Activated CD4-positive, alpha-beta T cell treated with anti-CD3 and anti-CD28 coated beads, Interleukin-2, Interleukin-4, amounts not matched to agents 100 ng/mL and 50 ng/mL, durations not matched to agents 16 hours and 8 hours (primary cell): ENCODE data around the gene ITIH6.
"Not testable (repeated sequence)": the region's sequence is repeated elsewhere in the genome, so short reads cannot be mapped to it uniquely, and the experiment has no call there.

Experiments used
- DNase-seq: peaks from one replicate; pipeline ENCODE4 v3.0.0-alpha.2; 2020; ENCODE audit warnings: low spot score

Gene ITIH6, protein sequence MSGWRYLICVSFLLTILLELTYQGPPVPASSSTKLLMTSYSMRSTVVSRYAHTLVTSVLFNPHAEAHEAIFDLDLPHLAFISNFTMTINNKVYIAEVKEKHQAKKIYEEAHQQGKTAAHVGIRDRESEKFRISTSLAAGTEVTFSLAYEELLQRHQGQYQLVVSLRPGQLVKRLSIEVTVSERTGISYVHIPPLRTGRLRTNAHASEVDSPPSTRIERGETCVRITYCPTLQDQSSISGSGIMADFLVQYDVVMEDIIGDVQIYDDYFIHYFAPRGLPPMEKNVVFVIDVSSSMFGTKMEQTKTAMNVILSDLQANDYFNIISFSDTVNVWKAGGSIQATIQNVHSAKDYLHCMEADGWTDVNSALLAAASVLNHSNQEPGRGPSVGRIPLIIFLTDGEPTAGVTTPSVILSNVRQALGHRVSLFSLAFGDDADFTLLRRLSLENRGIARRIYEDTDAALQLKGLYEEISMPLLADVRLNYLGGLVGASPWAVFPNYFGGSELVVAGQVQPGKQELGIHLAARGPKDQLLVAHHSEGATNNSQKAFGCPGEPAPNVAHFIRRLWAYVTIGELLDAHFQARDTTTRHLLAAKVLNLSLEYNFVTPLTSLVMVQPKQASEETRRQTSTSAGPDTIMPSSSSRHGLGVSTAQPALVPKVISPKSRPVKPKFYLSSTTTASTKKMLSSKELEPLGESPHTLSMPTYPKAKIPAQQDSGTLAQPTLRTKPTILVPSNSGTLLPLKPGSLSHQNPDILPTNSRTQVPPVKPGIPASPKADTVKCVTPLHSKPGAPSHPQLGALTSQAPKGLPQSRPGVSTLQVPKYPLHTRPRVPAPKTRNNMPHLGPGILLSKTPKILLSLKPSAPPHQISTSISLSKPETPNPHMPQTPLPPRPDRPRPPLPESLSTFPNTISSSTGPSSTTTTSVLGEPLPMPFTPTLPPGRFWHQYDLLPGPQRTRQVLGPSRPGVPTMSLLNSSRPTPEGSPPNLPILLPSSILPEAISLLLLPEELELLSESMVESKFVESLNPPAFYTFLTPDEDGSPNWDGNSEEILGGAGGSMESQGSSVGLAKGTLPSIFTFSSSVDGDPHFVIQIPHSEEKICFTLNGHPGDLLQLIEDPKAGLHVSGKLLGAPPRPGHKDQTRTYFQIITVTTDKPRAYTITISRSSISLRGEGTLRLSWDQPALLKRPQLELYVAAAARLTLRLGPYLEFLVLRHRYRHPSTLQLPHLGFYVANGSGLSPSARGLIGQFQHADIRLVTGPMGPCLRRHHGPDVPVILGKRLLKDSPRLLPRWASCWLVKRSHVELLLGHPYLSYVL

GRCh38 chrX:54798137-54798536 lies at the start of gene ITIH6:
Gene ITIH6, minus strand, starts transcription at chrX:54798255. Its CDS starts 45 bp downstream, at chrX:54798210.
- DNase-seq, result no peak

- not testable (repeated sequence) for DNase-seq
Measured at GRCh38 chrX:54847700-54848099, 49.6 kb upstream of the ITIH6 start.

DNA sequence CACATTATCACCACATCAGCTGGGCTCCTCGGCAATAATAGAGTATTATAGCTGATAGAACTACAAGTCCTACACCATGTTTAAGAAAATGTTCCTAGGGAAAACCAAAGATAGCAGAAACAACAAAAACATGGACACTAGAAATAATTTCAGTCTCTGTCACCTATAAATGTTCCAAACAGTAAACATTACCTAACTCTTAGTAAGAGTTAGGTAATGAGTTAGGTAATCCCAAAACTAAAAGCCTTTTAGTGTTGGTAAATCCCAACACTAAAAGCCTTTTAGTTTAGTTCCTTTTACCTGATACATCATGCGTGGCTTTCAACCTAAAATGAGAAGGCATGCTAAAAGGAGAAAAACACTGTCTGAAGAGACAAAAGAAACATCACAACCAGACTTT lies 45.0 kb upstream of the ITIH6 start:
- DNase-seq, result no peak

DNA sequence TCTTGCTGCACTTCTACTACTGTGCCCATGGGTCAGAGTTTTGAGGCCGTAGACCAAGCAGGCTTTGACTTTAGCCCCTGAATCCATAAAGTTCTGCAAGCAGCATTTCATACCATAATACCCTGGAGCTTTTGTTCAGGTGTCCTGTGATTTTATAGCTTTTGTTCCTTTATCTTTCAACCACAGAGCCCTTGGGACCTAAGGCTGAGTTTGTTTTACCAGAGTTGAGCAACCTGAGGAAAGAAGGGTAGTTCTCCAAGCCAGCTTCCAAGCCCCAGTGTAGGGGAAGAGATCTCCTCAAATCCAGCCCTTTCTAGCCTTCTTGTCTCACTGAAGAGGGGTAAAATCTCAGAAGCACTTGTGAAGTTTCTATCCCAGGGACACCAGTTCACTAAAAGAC lies 44.6 kb upstream of the ITIH6 start:
- DNase-seq, result no peak

DNA sequence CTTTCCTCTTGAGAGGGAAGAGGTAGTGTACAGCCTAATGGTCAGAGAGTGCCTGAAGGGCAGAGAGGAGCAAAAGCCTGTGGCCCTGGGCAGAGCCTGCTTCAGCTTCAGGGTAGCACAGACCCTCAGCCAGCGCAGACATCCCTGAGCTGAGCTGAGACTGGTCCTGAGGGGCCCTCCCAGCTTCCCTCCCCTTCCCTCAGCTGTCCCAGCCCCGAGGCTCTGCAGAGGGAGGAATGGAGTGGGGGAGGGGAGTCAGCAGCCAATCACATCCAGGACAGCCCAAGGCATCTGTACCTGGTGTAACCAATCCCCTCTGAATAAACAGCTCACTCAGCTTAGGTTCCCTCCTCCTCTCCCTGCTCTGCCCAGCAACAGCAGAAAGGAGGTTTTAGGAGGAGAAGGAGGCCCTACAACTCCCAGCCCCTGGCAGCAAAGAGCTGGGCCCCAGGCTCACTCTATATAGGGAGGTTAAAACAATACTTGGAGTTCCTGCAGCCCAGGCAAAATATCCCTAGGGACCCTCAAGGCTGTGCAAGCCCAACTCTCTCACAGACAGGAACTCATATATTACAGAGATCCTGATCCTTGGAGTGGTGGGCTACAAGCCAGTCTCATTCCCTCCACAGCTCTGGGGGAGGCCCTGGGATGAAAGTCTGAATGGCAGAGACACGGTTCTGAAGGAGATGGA lies 43.3 kb upstream of the ITIH6 start:
- not testable (repeated sequence) for DNase-seq

DNA sequence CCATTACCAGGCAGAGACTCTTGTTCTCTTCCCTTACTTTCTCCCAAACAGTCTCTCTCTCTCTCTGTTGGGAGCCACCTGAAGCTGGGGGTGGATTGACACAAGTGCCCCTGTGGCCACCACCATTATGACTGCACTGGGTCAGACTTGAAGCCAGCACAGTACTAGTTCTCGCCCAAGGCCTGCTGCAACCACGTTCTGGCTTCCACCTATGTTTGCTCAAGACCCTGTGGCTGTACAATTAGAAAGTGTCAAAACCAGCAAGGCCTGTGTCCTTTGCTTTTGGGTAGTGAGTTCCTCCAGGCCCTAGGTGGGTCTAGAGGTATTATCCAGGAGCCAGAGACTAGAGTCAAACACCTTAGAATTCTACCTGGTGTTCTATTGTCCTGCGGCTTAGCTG lies 40.5 kb upstream of the ITIH6 start:
- DNase-seq, result no peak

DNA sequence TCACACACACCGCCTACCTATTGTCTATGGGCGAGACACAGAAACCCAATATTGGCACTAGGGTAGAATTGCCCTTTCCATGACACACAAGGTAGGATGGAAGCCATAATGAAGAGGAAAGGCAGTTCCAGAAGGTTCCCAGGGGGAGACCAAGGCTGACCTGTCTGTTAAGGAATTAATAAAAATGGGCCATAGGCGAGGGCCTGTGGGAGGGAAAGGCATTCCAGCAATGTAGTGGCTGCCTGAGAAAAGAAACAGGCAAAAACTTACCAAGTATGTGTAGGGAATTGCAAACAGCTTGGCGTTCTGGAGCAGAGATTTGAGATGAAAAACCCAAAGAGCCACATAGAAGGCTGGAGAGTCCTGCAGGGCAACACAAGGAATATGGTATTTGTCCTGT lies 28.5 kb upstream of the ITIH6 start:
- no peak for DNase-seq

GRCh38 chrX:54825716-54826438 lies 27.8 kb upstream of the ITIH6 start:
- no peak for DNase-seq

DNA sequence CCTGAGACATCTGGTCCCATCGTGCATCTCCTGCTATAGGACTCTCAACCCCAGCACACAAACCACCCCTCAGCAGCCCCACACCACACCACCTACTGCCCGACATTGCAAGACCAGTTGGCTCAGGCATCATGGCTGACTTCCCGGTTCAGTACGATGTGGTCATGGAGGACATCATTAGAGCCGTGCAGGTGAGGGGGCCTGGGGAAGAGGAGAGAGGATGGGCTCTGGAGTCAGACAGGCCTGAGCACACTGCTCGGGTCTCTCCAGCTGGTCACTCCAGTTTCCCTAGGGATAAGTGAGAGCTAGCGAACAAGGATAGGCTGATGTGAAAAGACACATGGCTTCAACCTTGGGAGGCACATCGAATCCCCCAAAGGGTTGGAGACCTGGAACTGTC lies 26.7 kb upstream of the ITIH6 start:
- DNase-seq, result no peak

DNA sequence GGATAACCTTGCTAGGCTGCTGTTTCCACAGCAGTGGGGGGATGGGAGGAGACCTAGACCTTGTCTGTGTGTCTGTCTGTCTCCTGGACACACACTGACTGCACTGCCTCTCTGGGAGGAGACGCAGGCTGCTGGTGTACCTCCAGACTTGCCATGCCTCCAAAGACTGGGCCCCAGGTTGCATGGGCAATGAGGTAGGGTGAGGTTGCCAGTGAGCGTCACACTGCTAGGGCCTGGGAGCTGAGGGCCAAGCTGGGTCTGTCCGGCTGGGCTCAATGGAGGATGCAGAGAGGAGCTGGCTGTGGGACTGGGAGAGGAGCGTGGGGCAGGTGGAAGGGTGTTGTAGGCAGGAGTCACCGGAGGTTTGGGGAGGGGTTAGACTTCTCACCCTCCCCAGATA lies 26.1 kb upstream of the ITIH6 start:
- no peak for DNase-seq

GRCh38 chrX:54821310-54821709 lies 23.3 kb upstream of the ITIH6 start:
- DNase-seq, result no peak

DNA sequence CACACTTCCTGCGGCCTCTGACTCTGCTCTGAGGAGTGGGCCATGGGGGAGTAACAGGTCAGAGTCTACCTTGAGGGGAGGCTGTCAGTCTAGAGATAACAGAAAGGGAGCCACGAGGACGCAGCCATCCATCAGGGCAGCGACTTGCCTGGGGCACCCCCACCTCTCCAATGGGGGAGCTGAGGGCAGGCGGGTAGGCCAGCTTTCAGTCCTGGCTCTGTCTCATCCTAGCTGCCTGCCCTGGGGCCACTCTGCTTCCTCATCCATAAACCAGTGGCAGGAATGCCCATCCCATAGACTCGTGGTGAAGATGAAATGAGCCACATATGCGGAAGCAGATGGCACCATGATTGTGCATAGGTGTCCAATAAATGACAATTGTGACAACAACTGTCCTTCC lies 22.7 kb upstream of the ITIH6 start:
- DNase-seq, result no peak

GRCh38 chrX:54819201-54819600 lies 21.1 kb upstream of the ITIH6 start:
- no peak for DNase-seq

DNA sequence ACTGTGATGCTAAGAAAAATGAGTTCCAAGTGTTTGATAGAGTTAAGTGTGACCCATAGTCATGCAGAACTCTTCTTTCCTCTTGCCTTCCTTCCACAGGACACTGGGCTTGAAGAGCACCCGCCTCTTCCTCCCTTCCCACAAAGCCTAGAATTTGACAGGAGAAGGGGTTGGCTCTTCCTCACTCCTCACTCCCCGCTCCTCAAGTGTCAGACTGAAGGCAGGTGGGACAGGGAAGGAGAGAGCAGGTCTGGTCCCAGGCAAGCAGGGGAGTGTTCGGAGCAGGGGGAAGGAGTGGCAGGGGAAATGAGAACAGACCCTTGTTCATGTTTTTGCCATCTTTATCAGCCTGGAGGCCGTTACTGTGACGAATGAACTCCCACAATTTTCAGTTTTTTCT lies 20.2 kb upstream of the ITIH6 start:
- DNase-seq, result no peak

- DNase-seq, result no peak
Measured at GRCh38 chrX:54817220-54817820, 19.3 kb upstream of the ITIH6 start.

DNA sequence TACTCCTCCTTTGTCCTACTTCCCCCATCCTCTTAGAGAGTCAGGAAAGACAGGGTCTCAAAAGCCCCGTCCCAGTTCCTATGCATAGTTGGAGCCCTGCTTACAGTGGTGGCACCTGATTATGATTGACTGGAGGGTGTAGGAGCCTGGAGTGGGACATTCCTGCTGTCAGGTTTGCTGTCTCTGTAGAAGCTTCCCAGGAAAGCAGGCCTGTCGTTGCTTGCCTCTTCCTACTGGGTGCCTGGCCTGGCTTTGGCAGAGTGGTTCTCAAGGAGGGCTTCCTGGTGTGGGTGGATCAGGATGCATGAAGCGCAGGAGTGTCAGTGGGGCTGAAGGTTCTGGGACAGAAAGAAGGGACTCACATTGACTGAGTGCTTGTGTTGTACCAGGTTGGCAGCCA lies 14.3 kb upstream of the ITIH6 start:
- no peak for DNase-seq

GRCh38 chrX:54811301-54811885 lies 13.3 kb upstream of the ITIH6 start:
- DNase-seq, result no peak

DNA sequence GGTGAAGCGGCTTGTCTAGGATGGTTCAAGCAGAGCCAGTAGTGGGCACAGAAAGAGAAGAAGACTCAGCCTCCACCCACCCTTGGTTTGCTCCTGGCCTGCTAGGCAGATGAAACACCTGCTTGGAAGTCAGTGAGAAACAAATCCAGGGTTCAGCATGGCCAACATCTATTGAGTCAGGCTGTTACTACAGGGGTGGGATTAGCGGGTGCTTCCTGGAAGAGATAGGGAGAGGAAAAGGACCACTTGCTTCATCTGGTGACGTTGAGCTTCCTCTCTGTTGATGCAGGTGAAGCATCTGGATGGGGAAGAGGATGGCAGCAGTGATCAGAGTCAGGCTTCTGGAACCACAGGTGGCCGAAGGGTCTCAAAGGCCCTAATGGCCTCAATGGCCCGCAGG lies 12.5 kb upstream of the ITIH6 start:
- DNase-seq, result no peak

DNA sequence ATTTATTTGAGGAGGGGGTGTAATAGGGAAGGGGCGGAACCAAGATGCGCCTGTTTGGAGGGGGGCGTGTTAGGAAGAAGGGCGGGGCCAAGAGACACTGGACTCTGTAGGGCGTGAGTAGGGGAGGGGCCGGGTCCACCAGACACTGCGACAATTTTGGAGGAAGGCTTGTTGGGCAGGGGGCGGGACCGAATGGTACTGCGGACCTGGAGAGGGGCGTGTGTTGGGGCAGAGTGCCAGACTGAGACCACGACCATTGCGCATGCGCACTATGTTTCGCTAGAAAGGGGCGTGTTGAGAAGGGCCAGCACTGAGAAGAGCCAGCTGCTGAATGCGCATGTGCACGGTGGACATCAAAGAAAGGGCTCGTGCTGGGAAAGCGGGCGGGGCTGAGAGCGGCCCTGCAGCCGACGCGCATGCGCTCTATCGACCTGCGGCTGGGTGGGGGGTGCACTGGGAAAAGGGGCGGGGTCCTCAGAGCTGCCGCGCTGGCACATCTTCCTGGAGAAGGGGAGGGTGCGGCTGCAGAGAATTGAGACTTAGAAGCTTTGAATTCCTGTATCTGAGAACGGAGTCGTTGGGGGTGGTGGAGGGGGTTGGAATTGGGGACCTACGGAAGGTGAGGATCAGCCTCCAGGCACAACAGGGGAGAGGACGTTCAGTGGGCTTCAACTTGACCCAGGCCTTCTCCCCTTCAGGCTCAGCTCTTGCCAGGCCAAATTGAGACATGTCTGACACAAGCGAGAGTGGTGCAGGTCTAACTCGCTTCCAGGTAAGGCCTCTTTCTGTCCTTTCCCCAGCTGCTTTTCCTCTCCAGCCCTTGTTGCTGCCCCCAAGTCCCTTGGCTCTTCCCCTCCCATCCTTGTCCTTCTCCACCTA lies 10.8 kb upstream of the ITIH6 start:
- DNase-seq, result peak; percentile 91
